Adipose tissue (tissue), 3 donors: ENCODE measurements around the gene TTC9C. TPM values are rescaled to one million over a fixed set of nuclear protein-coding genes. Genes with fewer than 3 reads are reported as not detected.
"Not testable (repeated sequence)": the region's sequence is repeated elsewhere in the genome, so short reads cannot be mapped to it uniquely, and the experiment has no call there.

ENCODE experiments used
- H3K27ac ChIP-seq: one replicate; pipeline ENCODE4 v1.5.1; 2013; ENCODE audit warnings: low read depth, low read length
- WGBS, 3 donors: extraction: QIAGEN DNeasy Blood & Tissue Kit; methylation state at CpG; one replicate each; pipeline ENCODE4 v1.1.7; 2013; 5-methylcytosine and 5-hydroxymethylcytosine counted together
- polyA plus RNA-seq, 3 donors: library from polyadenylated mRNA; stranded (reverse); fragments of 200-250 nt; gene quantifications; one replicate each; pipeline ENCODE4 v1.2.3, GENCODE V29; 2013
- donor health status: healthy with polysubstance abuse.
- donor health status: Bipolar disorder and iron deficiency.
- donor health status: healthy.

Gene TTC9C
- polyA plus RNA-seq, 3 donors, result 15.1 to 30.1 (median 16.2) TPM

DNA sequence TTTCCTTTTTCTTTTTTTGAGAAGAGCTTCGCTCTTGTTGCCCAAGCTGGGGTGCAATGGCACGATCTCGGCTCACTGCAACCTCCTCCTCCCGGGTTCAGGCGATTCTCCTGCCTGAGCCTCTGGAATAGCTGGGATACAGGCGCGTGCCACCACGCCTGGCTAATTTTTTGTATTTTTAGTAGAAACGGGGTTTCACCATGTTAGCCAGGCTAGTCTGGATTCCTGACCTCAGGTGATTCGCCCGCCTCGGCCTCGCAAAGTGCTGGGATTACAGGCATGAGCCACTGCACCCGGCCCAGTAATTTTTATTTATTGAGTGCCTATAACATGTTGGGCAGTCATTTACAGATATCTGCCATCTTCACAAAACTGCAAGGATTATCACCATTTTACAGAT, 1.8 kb downstream of the TTC9C start:
- WGBS, 3 donors, result 85 to 88% (median 88%) methylated on average over 14 of the region's 14 CpGs
- H3K27ac ChIP-seq, result not testable (repeated sequence)

DNA sequence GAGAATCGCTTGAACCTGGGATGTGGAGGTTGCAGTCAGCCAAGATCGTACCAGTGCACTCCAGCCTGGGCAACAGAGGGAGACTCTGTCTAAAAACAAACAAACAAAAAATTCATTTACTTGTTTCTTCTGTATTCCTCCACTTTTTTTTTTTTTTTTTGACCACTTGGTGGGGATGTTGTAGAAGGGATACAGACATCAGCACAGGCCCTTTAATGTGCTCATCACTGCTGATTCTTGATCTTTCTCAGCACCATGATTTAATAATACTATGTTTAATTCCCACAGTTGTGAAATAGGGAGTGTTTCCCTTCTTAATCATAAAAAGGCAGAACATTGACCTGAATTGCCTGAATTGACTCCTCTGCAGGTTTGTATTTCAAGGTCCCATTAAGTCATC, 4.5 kb downstream of the TTC9C start:
- no peak overlapping the region for H3K27ac ChIP-seq
- 80 to 87% (median 82%) methylated on average over 2 of the region's 2 CpGs for WGBS, 3 donors

DNA sequence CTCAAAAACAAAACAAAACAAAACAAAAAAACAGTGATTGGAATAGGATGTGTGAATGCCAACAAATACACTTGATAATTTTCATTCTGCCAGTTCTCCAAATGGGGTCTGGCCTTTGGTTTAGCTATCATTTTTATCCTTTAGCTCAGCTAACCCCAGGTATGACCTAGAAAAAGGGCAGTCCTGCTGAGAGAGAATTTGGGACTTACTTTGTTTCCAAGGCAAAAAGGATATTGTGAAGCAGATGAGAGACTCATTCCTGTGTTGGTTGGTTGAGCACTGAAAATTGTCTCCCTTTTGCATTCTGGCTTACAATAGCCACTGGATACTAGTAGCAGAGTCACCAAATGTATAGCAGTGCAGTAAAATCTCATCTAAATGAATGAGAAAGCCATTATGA, 8.9 kb downstream of the TTC9C start:
- H3K27ac ChIP-seq, result no peak overlapping the region

DNA sequence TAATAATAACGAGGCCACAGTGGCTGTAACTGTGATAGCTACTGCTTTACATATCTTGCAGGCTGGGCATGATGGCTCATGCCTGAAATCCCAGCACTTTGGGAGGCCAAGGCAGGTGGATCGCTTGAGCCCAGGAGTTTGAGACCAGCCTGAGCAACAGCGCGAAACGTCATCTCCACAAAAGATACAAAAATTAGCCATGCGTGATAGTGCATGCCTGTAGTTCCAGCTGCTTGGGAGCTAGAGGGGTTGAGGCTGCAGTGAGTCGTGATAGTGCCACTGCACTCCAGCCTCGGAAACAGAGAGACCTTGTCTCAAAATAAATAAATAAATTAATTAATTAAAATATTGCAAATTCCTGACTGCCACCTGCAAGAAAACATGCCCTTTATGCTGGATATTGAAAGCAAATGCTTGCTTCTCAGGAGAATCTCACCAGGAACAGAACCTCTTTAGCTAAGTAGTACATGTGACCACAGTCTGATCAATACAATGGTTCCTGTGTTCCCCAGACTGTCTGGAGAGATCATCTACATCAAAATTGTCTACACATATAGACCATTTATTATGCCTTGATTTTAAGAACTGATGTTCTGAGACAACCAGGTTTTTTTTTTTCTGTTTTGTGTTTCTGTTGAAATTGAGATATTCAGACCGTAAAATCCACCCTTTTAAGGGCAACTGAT, 19.3 kb downstream of the TTC9C start:
- WGBS, 3 donors, result 66 to 90% (median 87%) methylated on average over 9 of the region's 9 CpGs
- no peak overlapping the region for H3K27ac ChIP-seq

DNA sequence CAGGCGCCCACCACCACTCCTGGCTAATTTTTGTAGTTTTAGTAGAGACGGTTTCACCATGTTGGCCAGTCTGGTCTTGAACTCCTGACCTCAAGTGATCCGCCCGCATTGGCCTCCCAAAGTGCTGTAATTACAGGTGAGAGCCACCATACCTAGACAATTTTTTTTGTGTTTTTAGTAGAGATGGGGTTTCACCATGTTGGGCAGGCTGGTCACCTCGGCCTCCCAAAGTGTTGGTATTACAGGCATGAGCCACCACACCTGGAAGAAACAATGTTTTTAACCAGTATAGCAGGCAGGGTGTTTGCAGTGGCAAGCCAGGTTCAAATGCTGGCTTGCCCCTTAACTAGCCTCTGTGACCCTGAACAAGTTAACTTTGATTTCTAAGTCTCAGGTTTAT, 21.6 kb downstream of the TTC9C start:
- H3K27ac ChIP-seq, result not testable (repeated sequence)
- WGBS, 3 donors, result 94 to 97% (median 96%) methylated on average over 5 of the region's 5 CpGs

DNA sequence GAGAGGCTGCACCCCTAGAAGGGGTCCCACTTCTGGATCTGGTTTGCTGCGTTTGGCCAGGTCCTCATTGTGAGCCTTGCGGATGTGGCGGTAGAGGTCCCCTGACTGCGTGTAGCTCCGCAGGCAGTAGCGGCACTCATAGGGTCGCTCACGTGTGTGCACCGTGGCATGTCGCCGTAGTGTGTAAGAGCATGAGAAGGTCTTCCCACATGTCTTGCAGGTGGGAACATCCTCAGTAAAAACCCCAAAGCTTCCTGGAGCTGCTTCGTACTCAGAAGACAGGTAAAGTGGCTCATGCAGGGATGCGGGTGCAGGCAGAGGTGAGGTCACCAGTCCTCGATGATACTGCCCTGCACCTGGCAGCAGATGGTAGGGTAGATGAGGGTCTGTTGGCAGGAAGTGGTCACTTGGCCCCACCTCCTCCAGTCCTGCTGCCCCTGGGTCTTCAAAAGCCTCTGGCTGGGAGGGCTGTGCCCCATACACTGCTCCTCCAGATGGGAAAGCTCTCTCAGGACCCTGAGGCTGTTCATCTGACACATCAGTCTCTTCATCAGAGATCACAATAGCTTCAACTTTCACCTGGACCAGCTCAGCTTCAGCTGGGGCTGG, 24.0 kb downstream of the TTC9C start:
- WGBS, 3 donors, result 95 to 97% (median 97%) methylated on average over 14 of the region's 14 CpGs
- no peak overlapping the region for H3K27ac ChIP-seq

DNA sequence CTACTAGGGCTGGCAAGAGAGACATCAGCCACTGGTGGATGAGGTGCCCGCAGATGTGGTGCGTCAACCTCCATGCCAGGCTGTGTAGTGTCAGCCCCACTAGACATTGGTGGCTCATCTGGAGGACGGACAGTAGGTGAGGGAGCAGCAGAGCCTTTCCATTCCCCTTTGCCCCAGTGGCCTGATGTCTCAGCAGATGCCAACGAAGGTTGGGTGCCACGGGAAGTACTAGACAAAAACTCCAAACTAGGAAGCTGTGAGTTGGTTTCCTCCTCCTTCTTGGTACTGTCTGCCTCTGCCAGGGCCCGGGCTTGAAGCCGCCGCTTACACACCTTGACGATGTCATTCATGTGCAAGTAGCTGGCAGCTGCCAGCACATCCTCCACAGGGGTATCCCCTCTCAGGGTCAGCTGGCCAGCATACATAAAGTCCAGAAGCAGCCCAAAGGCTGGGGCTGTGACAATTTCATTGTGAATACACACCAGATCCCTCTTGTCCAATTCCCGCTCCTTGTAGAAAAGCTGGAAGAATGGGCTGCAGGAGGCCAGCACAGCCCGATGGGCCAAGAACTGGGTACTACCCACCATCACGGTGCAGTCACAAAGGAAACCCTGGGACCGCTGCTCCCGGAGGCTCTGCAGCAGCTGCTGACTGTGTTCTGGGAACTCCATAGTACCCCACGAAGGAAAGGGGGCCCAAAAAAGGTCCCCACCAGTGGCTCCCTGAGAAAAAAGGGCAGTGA, 24.9 kb downstream of the TTC9C start:
- WGBS, 3 donors, result 62 to 75% (median 73%) methylated on average over 15 of the region's 15 CpGs

DNA sequence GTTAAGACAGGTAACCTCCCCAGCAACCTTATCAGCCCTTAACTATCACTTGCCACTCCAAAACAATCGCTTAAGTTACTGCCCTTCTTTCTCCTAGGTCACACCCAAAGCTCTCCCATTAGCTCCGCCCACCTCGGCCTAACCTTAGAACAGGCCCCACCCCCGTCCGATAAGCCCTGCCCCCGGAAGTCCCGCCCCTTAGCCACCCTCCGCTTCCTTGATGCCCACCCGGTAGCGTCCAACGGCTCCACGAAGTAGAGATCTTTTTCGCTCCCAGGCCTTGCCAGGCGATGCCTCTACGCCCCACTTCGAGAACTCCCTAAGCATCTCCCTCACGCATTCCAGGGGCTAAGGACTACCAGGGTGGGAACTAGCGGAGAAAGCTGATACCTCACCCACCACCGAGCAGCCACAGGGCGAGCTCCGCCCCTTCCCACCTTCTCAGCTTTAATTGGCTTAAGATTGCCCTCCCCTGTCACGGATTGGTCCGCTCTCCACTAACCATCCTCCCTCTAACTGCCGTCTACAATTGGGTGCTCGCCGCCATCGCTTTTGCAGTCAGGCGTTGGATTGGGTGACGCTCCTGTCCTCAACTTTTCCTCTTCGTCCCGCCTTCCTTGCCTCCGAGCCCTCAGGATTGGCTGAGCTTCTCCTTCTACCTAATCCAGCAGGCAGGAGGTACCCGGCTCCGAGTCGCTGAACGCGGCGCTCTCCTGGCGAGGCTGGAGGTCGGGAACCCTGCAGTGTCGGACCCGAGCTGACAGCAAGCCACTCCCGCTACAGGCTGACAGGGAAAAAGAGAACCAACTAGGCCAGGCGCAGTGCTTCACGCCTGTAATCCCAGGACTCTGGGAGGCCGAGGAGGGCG, 25.7 kb downstream of the TTC9C start, which contains the start of gene ZBTB3:
TSS of gene ZBTB3 (minus strand) at position 425 of the 868 bp plus-strand sequence. CDS start 496 bp downstream, outside the sequence.
- WGBS, 3 donors, result 0 to 1% (median 1%) methylated on average over 45 to 47 of the region's 47 CpGs

More for the DNA sequence above, 24.9 kb downstream of the TTC9C start:
- no peak overlapping the region for H3K27ac ChIP-seq

DNA sequence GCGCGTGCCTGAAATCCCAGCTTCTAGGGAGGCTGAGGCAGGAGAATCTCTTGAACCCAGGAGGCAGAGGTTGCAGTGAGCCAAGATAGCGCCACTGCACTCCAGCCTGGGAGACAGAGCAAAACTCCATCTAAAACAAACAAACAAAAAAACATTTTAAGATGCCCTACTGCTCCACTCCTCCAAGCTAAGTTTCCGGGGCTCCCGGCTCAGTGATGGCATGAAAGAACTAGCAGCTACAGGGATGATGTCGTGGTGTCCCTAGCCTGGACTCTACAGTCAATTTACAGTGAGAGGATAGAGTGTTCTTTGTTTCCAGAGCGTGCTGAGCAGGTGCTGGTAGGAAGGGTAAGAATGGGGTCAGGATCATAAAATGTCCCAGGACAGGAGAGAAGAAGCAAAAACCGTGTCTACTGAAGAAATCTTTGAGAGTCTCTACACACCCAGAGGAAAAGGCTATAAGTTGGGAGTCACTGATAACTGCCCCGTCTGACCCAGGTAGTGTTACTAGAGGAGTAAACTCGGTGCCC, 26.9 kb downstream of the TTC9C start:
- no peak overlapping the region for H3K27ac ChIP-seq
- WGBS, 3 donors, result 73 to 87% (median 85%) methylated on average over 10 of the region's 10 CpGs

More for the DNA sequence above, 25.7 kb downstream of the TTC9C start, which contains the start of gene ZBTB3:
- peak within 1 kb of the TSS; percentile 12 for H3K27ac ChIP-seq

DNA sequence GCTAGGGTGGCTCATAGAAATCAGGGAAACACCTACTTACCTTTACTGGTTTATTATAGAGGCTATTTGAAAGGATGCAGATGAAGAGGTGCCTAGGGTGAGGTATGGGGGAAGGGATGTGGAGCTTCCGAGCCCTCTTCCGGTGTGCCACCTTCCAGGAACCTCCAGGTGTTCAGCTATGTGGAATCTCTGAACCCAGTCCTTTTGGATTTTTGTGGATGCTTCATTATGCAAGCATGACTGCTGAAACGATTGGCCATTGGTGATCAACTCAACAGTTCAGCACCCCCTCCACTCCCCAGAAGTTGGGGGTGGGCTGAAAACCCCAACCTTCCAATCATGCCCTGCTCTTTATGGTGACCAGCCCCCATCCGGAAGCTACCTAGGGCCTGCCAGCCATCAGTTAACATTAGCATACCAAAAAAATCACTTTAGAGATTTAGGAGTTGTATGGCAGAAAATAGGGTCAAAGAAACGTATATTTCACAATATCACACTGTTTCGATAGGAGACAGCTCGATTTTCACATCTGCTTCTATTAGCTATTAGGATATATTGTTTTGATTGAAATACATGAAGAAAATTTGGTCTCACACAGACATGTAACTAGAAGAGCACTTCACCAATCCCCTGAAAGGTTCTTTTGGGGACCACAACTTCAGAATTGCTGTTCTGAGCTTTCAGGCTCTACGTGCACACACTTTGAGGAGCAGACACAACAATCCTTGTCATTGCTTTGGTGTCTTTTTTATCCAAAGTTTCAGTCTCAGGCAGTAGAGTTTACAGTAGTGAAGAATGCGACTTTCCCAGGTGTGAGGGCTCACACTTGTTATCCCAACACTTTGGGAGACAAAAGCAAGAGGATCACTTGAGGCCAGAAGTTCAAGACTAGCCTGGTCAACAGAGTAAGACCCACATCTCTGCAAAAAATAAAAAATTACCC, 29.8 kb downstream of the TTC9C start:
- WGBS, 3 donors, result 63 to 71% (median 67%) methylated on average over 9 of the region's 9 CpGs
- no peak overlapping the region for H3K27ac ChIP-seq

DNA sequence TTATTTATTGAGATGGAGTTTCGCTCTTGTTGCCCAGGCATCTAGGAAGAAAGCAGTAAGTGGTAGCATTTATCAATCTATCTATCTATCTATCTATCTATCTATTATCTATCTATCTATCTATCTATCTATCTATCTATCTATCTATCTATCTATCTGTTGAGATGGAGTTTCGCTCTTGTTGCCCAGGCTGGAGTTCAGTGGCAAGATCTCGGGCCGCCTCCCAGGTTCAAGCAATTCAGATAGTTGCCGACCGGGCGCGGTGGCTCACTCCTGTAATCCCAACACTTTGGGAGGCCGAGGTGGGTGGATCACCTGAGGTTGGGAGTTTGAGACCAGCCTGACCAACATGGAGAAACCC, 32.6 kb downstream of the TTC9C start:
- H3K27ac ChIP-seq, result not testable (repeated sequence)
- WGBS, 3 donors, result 32 to 41% (median 38%) methylated on average over 9 of the region's 9 CpGs

DNA sequence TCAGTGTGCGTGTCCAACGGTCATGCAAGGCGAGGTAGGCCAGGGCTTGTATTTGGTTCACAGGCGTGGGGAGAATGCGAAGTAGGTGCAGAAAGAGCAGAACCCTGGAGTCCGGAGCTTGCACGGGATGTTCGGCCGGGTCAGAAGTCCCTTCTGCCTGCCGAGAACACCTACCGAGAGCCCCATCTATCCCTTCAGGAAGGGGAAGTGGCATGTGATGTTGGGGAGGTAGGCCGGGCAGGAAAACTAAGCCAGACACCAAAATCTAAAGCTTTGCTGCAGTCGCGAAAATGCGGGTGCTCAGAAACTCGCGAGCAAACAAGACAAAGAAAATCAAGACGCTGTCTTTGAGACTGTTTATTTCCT, 42.5 kb downstream of the TTC9C start:
- WGBS, 3 donors, result 1 to 2% (median 1%) methylated on average over 18 of the region's 18 CpGs
- H3K27ac ChIP-seq, result no peak overlapping the region

DNA sequence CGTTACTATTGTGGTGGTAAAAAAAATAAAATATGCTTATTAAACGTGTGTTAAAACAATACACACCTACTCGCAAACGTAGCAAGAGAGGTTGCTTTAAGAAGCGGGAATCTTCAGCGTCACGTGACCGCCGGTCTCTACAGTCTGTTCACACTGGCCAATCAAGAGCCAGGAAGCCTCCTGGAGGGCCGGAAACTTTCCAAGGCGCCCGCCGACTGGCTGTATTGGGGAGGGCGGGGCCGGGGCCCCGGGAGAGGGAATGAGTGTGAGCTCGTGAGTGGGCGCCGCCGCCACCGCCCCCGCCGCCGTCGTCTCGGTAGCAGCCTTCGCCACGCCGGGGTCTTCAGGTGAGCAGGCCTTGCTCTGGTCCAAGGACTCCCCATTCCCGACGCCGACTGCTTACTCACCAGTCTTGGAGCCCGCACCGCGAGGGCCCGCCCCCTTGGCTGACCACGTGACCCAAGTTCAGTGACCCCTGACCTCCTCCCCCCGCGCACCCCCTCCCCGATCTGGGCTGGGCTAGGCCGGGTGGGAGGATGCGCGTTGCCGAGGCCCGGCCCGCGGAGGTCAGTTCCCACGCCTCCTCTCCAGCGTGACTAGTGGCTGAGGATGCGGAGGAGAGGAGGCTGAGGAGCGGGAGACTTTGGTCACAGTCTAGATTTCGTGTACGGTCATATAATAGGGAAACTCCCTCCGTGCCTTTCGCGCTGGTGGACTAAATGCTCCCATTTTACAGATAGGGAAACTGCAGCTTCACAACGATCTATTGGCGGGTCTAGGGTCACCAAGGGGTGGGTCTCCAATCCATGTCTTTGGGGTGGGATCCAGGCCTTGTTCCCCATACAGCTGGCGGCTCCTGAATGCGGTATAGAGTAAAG, 43.1 kb downstream of the TTC9C start, which contains the start of gene TAF6L:
TSS of gene TAF6L (plus strand) at position 253 of the 878 bp plus-strand sequence. CDS start 4,388 bp downstream, outside the sequence.
- H3K27ac ChIP-seq, result peak within 1 kb of the TSS; percentile 74
- 2 to 3% (median 2%) methylated on average over 55 to 60 of the region's 60 CpGs for WGBS, 3 donors

DNA sequence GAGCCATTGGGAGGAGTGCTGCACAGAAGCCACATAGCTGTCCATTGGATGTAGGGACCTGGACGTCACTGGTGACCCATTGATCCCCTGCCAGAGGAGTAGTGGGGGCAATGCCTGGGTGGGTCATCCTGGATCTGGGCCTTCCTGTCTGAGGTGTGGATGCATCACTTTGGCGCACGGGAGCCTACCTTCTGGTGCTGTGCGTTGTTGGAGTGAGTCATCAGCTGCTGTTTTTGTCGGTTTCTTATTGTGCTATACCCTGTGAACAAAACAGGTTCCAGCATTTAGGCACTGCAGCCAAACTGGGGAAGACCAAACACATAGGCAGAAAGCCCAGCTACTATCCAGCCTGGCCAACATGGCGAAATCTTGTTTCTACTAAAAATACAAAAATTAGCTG, 46.1 kb downstream of the TTC9C start:
- H3K27ac ChIP-seq, result no peak overlapping the region
- WGBS, 3 donors, result 86 to 91% (median 89%) methylated on average over 6 of the region's 6 CpGs

DNA sequence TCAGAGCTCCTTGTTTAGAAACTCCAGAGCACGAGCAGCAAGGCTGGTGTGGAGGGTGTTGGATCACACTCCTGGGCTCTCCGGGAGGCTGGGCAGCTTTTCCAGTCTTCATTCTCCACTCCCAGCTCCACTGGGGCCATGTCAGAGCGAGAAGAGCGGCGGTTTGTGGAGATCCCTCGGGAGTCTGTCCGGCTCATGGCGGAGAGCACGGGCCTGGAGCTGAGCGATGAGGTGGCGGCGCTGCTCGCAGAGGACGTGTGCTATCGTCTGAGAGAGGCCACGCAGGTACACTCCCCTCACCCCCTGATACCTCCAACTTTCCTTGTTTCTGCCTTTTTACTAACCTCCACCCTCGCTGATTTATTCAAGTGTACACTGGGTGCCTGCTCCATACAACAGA, 47.4 kb downstream of the TTC9C start:
- no peak overlapping the region for H3K27ac ChIP-seq
- WGBS, 3 donors, result 93 to 94% (median 93%) methylated on average over 17 of the region's 17 CpGs

DNA sequence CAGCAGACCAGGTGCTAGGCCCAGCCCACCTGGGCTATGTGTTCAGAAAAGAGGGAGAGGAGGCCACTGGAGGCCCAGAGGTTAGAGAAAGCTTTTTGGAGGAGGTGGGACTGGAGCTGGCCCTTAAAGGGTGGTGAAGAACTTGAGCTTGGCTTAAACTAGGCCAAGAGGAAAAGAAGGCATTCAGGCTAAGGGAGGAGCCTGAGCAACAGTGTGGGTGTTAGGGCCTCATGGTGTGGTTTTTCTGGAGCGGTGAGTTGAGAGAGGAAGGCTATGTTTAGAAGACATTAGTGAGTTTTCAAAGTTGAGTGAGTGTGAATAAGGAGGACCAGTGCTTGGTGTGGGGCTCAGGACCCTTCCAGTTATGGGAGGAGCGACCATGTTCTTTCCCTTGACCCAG, 49.1 kb downstream of the TTC9C start:
- WGBS, 3 donors, result 86 to 97% (median 93%) methylated on average over 2 of the region's 2 CpGs
- H3K27ac ChIP-seq, result no peak overlapping the region
